ENCODE results near the gene DARS1.

The DARS1 gene

GRCh38 chr2:135942936-135943688 lies 42.3 kb downstream of the DARS1 start:
- no peaks in the 10 kb centered on the region for H3K9me3 ChIP-seq (ENCODE audit: low read length)
- no peak overlapping the region for H3K4me2 ChIP-seq (ENCODE audit: low read length)
- H3K79me2 ChIP-seq (ENCODE audit: insufficient read depth, low read length), result peaks cover 24% of the 10 kb centered on the region

GRCh38 chr2:135936524-135936923 lies 48.9 kb downstream of the DARS1 start:
- Histone ChIP-seq H3K4me1 (ENCODE audit: insufficient read depth, low read length, severe bottlenecking) (peaks cover 4% of the 10 kb centered on the region), H4K20me1 (ENCODE audit: insufficient read depth, low read length) (no peaks in the 10 kb centered on the region), H3K27ac (ENCODE audit: low read depth, low read length, poor library complexity, severe bottlenecking) (no peak overlapping the region), H3K79me2 (ENCODE audit: insufficient read depth, low read length) (no peaks in the 10 kb centered on the region), H3K9me3 (ENCODE audit: low read length) (no peaks in the 10 kb centered on the region), H3K4me3 (ENCODE audit: low read depth, low read length, poor library complexity, severe bottlenecking) (no peak overlapping the region), H3K9me2 (ENCODE audit: low read depth, low read length) (no peaks in the 10 kb centered on the region), H3K9ac (ENCODE audit: low read length) (no peak overlapping the region), H3K4me2 (ENCODE audit: low read length) (no peak overlapping the region), H2AFZ (ENCODE audit: low read length) (no peak overlapping the region), H3K36me3 (ENCODE audit: insufficient read depth, low read length) (peaks cover 51% of the 10 kb centered on the region), H3F3A (ENCODE audit: insufficient read depth, low read length) (no peaks in the 10 kb centered on the region), H3K27me3 (ENCODE audit: insufficient read depth, low read length) (no peaks in the 10 kb centered on the region)
- no peak for TF ChIP-seq EZH2 (IDR thresholded peaks at IDR 0.05; ENCODE audit: borderline replicate concordance, low read length)

More at GRCh38 chr2:135942936-135943688, 42.3 kb downstream of the DARS1 start:
- Histone ChIP-seq H3K9ac (ENCODE audit: low read length) (no peak overlapping the region), H3K36me3 (ENCODE audit: insufficient read depth, low read length) (peaks cover 64% of the 10 kb centered on the region), H4K20me1 (ENCODE audit: insufficient read depth, low read length) (no peaks in the 10 kb centered on the region), H3K27me3 (ENCODE audit: insufficient read depth, low read length) (no peaks in the 10 kb centered on the region), H2AFZ (ENCODE audit: low read length) (no peak overlapping the region), H3K4me3 (ENCODE audit: low read depth, low read length, poor library complexity, severe bottlenecking) (no peak overlapping the region), H3F3A (ENCODE audit: insufficient read depth, low read length) (no peaks in the 10 kb centered on the region), H3K4me1 (ENCODE audit: insufficient read depth, low read length, severe bottlenecking) (no peaks in the 10 kb centered on the region), H3K27ac (ENCODE audit: low read depth, low read length, poor library complexity, severe bottlenecking) (no peak overlapping the region), H3K9me2 (ENCODE audit: low read depth, low read length) (no peaks in the 10 kb centered on the region)
- TF ChIP-seq EZH2 (IDR thresholded peaks at IDR 0.05; ENCODE audit: borderline replicate concordance, low read length) (no peak), CTCF (IDR thresholded peaks at IDR 0.05; ENCODE audit: low read length) (no peak)

GRCh38 chr2:135935914-135936313 lies 49.5 kb downstream of the DARS1 start:
- Histone ChIP-seq H3K4me2 (ENCODE audit: low read length) (no peak overlapping the region), H3K9me2 (ENCODE audit: low read depth, low read length) (no peaks in the 10 kb centered on the region), H3K4me3 (ENCODE audit: low read depth, low read length, poor library complexity, severe bottlenecking) (no peak overlapping the region), H3K27me3 (ENCODE audit: insufficient read depth, low read length) (no peaks in the 10 kb centered on the region), H2AFZ (ENCODE audit: low read length) (no peak overlapping the region), H3K4me1 (ENCODE audit: insufficient read depth, low read length, severe bottlenecking) (peaks cover 4% of the 10 kb centered on the region), H3K9ac (ENCODE audit: low read length) (no peak overlapping the region), H4K20me1 (ENCODE audit: insufficient read depth, low read length) (no peaks in the 10 kb centered on the region), H3K79me2 (ENCODE audit: insufficient read depth, low read length) (no peaks in the 10 kb centered on the region), H3K36me3 (ENCODE audit: insufficient read depth, low read length) (peaks cover 57% of the 10 kb centered on the region), H3F3A (ENCODE audit: insufficient read depth, low read length) (no peaks in the 10 kb centered on the region), H3K27ac (ENCODE audit: low read depth, low read length, poor library complexity, severe bottlenecking) (no peak overlapping the region), H3K9me3 (ENCODE audit: low read length) (no peaks in the 10 kb centered on the region)
- TF ChIP-seq CTCF (IDR thresholded peaks at IDR 0.05; ENCODE audit: low read length), result no peak
- no peak for TF ChIP-seq EZH2 (IDR thresholded peaks at IDR 0.05; ENCODE audit: borderline replicate concordance, low read length)
